ENCODE data around the gene ITGAV. TPM values are rescaled to one million over a fixed set of nuclear protein-coding genes. Genes with fewer than 3 reads are reported as not detected.

The ITGAV gene
- total RNA-seq, 1 experiment from 2014 or later, result 26.9 TPM

DNA sequence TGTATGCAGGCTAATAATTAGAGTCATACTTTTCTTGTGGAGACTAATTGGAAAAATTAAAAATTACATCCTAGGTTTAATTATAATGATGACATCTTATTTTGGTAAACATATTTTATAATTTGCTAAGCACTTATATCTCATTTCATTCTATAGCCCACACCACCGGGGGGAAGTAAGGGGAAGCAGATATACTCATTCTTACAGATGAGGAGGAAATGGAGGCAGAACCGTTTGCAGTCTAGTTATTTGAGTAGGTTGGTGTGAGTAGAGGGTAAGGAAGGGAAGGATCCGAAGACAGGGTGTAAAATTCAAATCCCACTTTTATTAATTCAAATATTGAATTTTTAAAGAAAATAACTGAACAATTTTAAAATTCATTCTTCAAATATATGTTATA lies 3.7 kb downstream of the ITGAV start:
- H3K4me3 Mint-ChIP-seq, result no peak overlapping the region
- DNase-seq, result no peak
- WGBS (ENCODE audit: extremely low coverage, insufficient read length, low lambda C conversion rate), result no CpG with 5 or more reads among the region's 3 CpGs
- no peak overlapping the region for H3T11ph ChIP-seq (ENCODE audit: low read length)
- peaks cover 12% of the 10 kb centered on the region for H3K23me2 ChIP-seq (ENCODE audit: insufficient read length, low read depth, low read length, poor library complexity, severe bottlenecking)
- no peak overlapping the region for H4K8ac ChIP-seq (replicated peaks; ENCODE audit: insufficient read length, low read depth, low read length)
- H2AK5ac ChIP-seq (ENCODE audit: insufficient read length, low read length), result no peak overlapping the region
- no peak overlapping the region for H2AFZ ChIP-seq (ENCODE audit: low read length)
- H4K20me1 ChIP-seq (ENCODE audit: control insufficient read depth, insufficient read depth, insufficient read length), result no peaks in the 10 kb centered on the region
- no peak overlapping the region for H2BK5ac ChIP-seq (ENCODE audit: insufficient read length, low read length)
- no peaks in the 10 kb centered on the region; the same call in none of the 2 replicates for H3K27me3 Mint-ChIP-seq (ENCODE audit: low read depth)
- H4K91ac ChIP-seq (ENCODE audit: insufficient read length, low read depth, low read length), result no peak overlapping the region
- H3K14ac ChIP-seq (ENCODE audit: insufficient read depth, low read length), result no peak overlapping the region
- no peaks in the 10 kb centered on the region for H3K79me1 ChIP-seq (ENCODE audit: insufficient read depth, low read depth, low read length, poor library complexity, severe bottlenecking)
- H3K27me3 ChIP-seq (ENCODE audit: insufficient read depth, low read length), result no peaks in the 10 kb centered on the region
- no peaks in the 10 kb centered on the region for H3K9me3 ChIP-seq (ENCODE audit: control insufficient read depth, low read depth, low read length)
- peaks cover 0 to 2% of the 10 kb centered on the region in 2 experiments; a peak in 1 of 5 replicates for H3K9me3 Mint-ChIP-seq
- no peaks in the 10 kb centered on the region for H3K36me3 Mint-ChIP-seq (ENCODE audit: insufficient read depth in 1 of 3, low read depth in 3 of 3)
- H2BK12ac ChIP-seq (ENCODE audit: insufficient read length, low read depth, low read length), result no peak overlapping the region
- H3K56ac ChIP-seq (ENCODE audit: insufficient read length, low read depth, low read length), result no peak overlapping the region
- H2BK20ac ChIP-seq (ENCODE audit: low read depth, low read length, poor library complexity, severe bottlenecking), result no peak overlapping the region
- H3K27ac Mint-ChIP-seq, result no peak overlapping the region
- H3K4me2 ChIP-seq (ENCODE audit: insufficient read depth, insufficient read length, low read length), result no peak overlapping the region
- H3K4ac ChIP-seq (ENCODE audit: low read depth, low read length), result no peak overlapping the region
- peaks cover 44 to 52% of the 10 kb centered on the region in 2 experiments for H3K4me1 Mint-ChIP-seq
- H3K4me1 ChIP-seq (ENCODE audit: insufficient read depth, low read length), result no peaks in the 10 kb centered on the region
- H3K18ac ChIP-seq (ENCODE audit: insufficient read length, low read depth, low read length), result no peak overlapping the region
- TF ChIP-seq, protein P1, sequence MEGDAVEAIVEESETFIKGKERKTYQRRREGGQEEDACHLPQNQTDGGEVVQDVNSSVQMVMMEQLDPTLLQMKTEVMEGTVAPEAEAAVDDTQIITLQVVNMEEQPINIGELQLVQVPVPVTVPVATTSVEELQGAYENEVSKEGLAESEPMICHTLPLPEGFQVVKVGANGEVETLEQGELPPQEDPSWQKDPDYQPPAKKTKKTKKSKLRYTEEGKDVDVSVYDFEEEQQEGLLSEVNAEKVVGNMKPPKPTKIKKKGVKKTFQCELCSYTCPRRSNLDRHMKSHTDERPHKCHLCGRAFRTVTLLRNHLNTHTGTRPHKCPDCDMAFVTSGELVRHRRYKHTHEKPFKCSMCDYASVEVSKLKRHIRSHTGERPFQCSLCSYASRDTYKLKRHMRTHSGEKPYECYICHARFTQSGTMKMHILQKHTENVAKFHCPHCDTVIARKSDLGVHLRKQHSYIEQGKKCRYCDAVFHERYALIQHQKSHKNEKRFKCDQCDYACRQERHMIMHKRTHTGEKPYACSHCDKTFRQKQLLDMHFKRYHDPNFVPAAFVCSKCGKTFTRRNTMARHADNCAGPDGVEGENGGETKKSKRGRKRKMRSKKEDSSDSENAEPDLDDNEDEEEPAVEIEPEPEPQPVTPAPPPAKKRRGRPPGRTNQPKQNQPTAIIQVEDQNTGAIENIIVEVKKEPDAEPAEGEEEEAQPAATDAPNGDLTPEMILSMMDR (conservative IDR thresholded peaks at IDR 0.05), result no peak
- no peak overlapping the region for H3K9ac ChIP-seq (ENCODE audit: extremely low read depth, insufficient read length, low read length)
- no peak overlapping the region for H2BK120ac ChIP-seq (ENCODE audit: low read depth, low read length, poor library complexity, severe bottlenecking)
- H4K5ac ChIP-seq (ENCODE audit: insufficient read length, low read depth, low read length), result no peak overlapping the region
- H3K27ac ChIP-seq (ENCODE audit: insufficient read length, low read depth, low read length), result no peak overlapping the region
- no peak overlapping the region for H3K23ac ChIP-seq (ENCODE audit: insufficient read length, low read depth, low read length)
- peaks cover 3% of the 10 kb centered on the region; the same call in 1 of the 2 replicates for H3K79me2 ChIP-seq (ENCODE audit: insufficient read depth, low read length)
- no peak overlapping the region for H2BK15ac ChIP-seq (ENCODE audit: low read depth, low read length)
